GM12892 (cell line): ENCODE measurements around the gene MAN1A2.

Experiments
- POLR2A ChIP-seq: IDR thresholded peaks from 2 replicates; pipeline ENCODE4 v1.6.1; 2011; ENCODE audit warnings: low read depth, low read length, control low read depth
- POLR2AphosphoS5 ChIP-seq: IDR thresholded peaks from 2 replicates; pipeline ENCODE4 v1.6.1; 2011; ENCODE audit warnings: low read depth, low read length, control low read depth

DNA sequence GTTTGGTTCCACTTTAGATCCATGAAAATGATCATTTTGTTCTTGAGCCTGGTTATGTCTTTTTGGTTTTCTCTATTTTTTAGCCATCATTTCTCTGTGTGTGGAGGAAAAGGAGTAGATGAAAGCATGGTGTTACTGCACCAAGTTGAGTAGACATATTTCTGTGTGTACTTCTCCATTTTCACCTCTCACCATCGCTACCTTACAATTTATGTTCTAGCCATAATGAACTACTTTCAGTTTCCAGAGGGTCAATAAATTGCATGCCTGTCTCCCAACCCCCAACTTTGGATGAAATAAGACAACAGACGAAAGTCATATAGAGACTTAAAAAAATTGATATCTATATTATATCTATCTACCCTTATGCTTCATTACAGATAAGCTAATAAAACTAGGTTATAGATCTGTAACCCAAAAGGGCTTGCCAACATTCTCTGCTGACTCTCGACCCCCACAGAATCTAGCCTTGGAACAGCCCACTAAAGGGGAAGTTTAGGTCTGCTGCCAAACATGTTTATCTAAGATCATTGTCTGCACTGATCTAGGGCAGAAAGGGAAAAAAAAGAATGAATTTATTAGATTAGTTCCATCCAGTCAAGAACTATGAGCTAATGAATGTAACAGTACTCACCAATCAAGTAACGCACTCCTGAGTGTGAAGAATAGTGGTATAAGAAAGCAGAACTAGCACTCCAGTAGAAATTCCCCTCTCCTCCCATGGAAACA lies 7.5 kb upstream of the MAN1A2 start:
- TF ChIP-seq POLR2AphosphoS5 (no peak), POLR2A (no peak)
